ENCODE measurements around the gene TEKT2. TPM values are rescaled to one million over a fixed set of nuclear protein-coding genes. Genes with fewer than 3 reads are reported as not detected.

Gene TEKT2
- total RNA-seq, 2 donors from 2014 or later: 5.6 to 9.5 TPM

DNA sequence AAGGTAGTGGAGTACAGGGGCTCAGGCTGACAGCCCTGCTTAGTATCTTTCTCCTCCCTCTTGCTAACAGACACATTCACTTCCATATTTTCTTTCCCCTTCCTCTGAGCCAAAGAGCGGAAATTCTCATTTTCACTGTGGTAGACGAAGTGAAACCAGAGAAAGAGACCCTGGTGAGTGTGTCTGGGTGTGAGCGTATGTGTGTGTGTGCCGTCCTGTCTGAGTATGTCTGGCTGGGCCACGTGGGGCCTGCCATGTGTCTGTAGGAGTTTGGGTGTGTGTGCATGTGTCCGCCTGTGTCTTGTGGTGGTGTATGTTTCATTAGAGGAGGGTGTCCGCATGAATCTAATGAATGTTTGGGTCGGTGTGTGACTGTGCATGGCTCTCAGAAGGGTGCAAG, 39.5 kb downstream of the TEKT2 start:
- Histone ChIP-seq H3K36me3 (ENCODE audit: control insufficient read depth, insufficient read depth, low read length) (no peaks in the 10 kb centered on the region), H3K4me3 (ENCODE audit: low read length) (no peak overlapping the region), H3K27me3 (ENCODE audit: control insufficient read depth, insufficient read depth, low read length, poor library complexity, severe bottlenecking) (peaks cover 50% of the 10 kb centered on the region), H3K4me1 (ENCODE audit: control insufficient read depth, insufficient read depth, low read length) (no peaks in the 10 kb centered on the region), H3K9me3 (ENCODE audit: control insufficient read depth, low read length) (no peaks in the 10 kb centered on the region), H3K27ac (ENCODE audit: low read depth, low read length) (no peak overlapping the region), H3K9ac (ENCODE audit: extremely low read depth, low read length, poor library complexity, severe bottlenecking) (no peak overlapping the region)
- no peaks in the 10 kb centered on the region for H3K9me3 Mint-ChIP-seq
- peaks cover 51% of the 10 kb centered on the region for H3K27me3 Mint-ChIP-seq (ENCODE audit: insufficient read depth)
- H3K4me3 Mint-ChIP-seq: no peak overlapping the region
- no peaks in the 10 kb centered on the region for H3K4me1 Mint-ChIP-seq
- 84% methylated on average over 8 of the region's 8 CpGs; no CpG with 5 or more reads in 1 of the 2 experiments for whole genome bisulfite sequencing, 2 experiments (ENCODE audit: insufficient coverage in 1 of 2, insufficient read length in 1 of 2)
- H3K27ac Mint-ChIP-seq: no peak overlapping the region
- no peaks in the 10 kb centered on the region for H3K36me3 Mint-ChIP-seq (ENCODE audit: low read depth)
- TF ChIP-seq, protein P1, sequence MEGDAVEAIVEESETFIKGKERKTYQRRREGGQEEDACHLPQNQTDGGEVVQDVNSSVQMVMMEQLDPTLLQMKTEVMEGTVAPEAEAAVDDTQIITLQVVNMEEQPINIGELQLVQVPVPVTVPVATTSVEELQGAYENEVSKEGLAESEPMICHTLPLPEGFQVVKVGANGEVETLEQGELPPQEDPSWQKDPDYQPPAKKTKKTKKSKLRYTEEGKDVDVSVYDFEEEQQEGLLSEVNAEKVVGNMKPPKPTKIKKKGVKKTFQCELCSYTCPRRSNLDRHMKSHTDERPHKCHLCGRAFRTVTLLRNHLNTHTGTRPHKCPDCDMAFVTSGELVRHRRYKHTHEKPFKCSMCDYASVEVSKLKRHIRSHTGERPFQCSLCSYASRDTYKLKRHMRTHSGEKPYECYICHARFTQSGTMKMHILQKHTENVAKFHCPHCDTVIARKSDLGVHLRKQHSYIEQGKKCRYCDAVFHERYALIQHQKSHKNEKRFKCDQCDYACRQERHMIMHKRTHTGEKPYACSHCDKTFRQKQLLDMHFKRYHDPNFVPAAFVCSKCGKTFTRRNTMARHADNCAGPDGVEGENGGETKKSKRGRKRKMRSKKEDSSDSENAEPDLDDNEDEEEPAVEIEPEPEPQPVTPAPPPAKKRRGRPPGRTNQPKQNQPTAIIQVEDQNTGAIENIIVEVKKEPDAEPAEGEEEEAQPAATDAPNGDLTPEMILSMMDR (conservative IDR thresholded peaks at IDR 0.05): no peak
- no peak for DNase-seq

DNA sequence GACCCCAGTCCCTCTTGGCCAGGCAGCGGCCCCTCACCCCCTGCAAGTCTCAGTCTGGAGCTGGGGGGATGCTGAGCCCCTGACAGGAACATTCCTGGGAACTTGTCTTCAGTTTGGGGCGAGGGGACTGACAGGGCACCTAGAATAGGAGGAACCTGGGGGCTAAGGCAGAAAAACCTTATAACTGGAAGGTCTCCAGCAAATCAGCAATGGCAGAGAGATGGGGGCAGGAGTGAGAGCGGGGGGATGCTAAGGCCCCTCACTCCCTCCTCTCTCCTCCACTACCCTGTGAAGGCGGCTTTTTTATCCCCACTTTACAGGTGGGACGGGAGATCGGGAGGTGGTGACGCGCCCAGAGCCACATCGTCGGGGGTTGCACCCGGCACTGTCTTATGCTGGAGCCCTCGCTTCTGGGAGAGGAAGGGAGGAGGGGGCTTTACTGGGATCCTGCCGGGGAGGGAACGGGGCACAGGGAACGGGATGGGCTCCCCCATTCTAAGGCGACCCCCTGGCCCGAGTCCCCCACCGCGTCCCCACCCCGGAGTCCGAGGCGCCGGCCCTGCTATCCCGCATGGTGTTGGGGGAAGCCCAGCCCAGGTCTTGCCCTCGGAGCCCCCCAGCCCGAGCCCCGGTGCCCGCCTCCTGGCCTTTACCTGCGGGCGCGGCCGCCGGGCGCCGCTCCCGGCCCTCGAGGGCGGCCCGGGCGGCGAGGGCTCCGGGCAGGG, 40.7 kb downstream of the TEKT2 start:
- no peaks in the 10 kb centered on the region for H3K36me3 ChIP-seq (ENCODE audit: control insufficient read depth, insufficient read depth, low read length)
- H3K36me3 Mint-ChIP-seq (ENCODE audit: low read depth): no peaks in the 10 kb centered on the region
- H3K9me3 Mint-ChIP-seq: no peaks in the 10 kb centered on the region
- WGBS, 2 experiments (ENCODE audit: insufficient coverage in 1 of 2, insufficient read length in 1 of 2): 27% methylated on average over 14 to 42 of the region's 42 CpGs
- H3K4me1 ChIP-seq (ENCODE audit: control insufficient read depth, insufficient read depth, low read length): no peaks in the 10 kb centered on the region
- H3K27me3 Mint-ChIP-seq (ENCODE audit: insufficient read depth): peaks cover 51% of the 10 kb centered on the region
- H3K27ac Mint-ChIP-seq: no peak overlapping the region
- no peak overlapping the region for H3K4me3 ChIP-seq (ENCODE audit: low read length)
- H3K9ac ChIP-seq (ENCODE audit: extremely low read depth, low read length, poor library complexity, severe bottlenecking): no peak overlapping the region
- H3K27ac ChIP-seq (ENCODE audit: low read depth, low read length): no peak overlapping the region
- DNase-seq: no peak
- H3K9me3 ChIP-seq (ENCODE audit: control insufficient read depth, low read length): no peaks in the 10 kb centered on the region
- TF ChIP-seq, protein P1 (conservative IDR thresholded peaks at IDR 0.05): no peak
- H3K4me1 Mint-ChIP-seq: no peaks in the 10 kb centered on the region
- peak overlapping the region; percentile 50 for H3K4me3 Mint-ChIP-seq
- H3K27me3 ChIP-seq (ENCODE audit: control insufficient read depth, insufficient read depth, low read length, poor library complexity, severe bottlenecking): peaks cover 50% of the 10 kb centered on the region

DNA sequence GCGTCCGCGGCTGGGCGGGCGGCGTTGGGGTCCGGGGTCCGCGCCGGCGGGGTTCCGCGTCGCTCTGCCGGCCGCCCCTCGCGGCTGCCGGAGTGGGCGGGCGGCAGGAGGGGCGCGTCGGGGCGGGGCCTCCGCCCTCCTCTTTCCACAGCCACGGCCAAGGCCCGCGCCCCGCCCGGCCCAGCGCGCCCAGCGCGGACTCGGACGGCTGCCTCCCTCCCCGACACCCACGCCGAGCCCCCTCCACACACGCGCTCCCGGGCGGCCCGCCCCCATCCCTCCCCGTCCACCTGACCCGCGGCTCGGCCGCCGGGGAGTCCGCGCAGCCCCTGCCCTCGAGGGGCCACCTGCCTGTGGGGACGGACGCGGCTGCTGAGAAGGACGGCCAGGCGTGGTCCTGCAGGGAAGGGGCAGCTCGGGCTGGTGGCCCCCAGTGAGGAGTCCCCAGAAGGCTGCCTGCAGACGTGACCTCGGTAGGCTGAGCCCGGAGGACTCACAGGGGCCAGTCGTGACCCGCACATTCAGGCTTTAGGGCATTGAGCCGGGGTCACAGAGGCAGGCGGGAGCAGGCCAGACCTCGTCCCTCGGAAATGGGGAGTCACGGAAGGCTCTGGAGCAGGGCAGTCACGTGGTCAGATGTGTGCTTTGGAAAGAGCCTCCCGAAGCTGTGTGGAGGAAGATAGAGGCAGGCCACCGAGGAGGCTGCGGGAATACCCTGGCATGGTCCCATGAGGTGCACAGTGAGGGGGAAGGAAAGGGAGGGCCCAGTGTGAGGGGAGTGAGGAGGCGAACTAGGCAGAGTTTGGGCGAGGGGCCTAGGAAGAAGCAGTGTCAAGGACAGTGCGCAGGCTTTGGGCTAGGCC, 41.5 kb downstream of the TEKT2 start, which contains the start of gene COL8A2:
Gene COL8A2 (minus strand): TSS at position 94 of the 863 bp plus-strand sequence. CDS start 24,980 bp downstream, outside the sequence.
- H3K9ac ChIP-seq (ENCODE audit: extremely low read depth, low read length, poor library complexity, severe bottlenecking): no peak within 1 kb of the TSS
- peaks cover 51% of the 10 kb centered on the region for H3K27me3 Mint-ChIP-seq (ENCODE audit: insufficient read depth)
- TF ChIP-seq, protein P1 (conservative IDR thresholded peaks at IDR 0.05): no peak
- H3K4me1 Mint-ChIP-seq: no peaks in the 10 kb centered on the region
- peak within 1 kb of the TSS; percentile 50 for H3K4me3 Mint-ChIP-seq
- DNase-seq: peak; percentile 66
- no peaks in the 10 kb centered on the region for H3K4me1 ChIP-seq (ENCODE audit: control insufficient read depth, insufficient read depth, low read length)
- no peaks in the 10 kb centered on the region for H3K9me3 Mint-ChIP-seq
- no peaks in the 10 kb centered on the region for H3K9me3 ChIP-seq (ENCODE audit: control insufficient read depth, low read length)
- no peaks in the 10 kb centered on the region for H3K36me3 Mint-ChIP-seq (ENCODE audit: low read depth)
- no peak within 1 kb of the TSS for H3K27ac ChIP-seq (ENCODE audit: low read depth, low read length)
- H3K36me3 ChIP-seq (ENCODE audit: control insufficient read depth, insufficient read depth, low read length): no peaks in the 10 kb centered on the region
- peaks cover 50% of the 10 kb centered on the region for H3K27me3 ChIP-seq (ENCODE audit: control insufficient read depth, insufficient read depth, low read length, poor library complexity, severe bottlenecking)
- WGBS, 2 experiments (ENCODE audit: insufficient coverage in 1 of 2, insufficient read length in 1 of 2): 25 to 43% methylated on average over 28 to 77 of the region's 77 CpGs
- no peak within 1 kb of the TSS for H3K4me3 ChIP-seq (ENCODE audit: low read length)
- H3K27ac Mint-ChIP-seq: no peak within 1 kb of the TSS

Measured in endodermal cell (in vitro differentiated cells).